Endothelial cell of umbilical vein (primary cell): ENCODE results near the gene TSPAN33. TPM values are rescaled to one million over a fixed set of nuclear protein-coding genes. Genes with fewer than 3 reads are reported as not detected.

Source experiments
- BruUV-seq: library from RNA; stranded (reverse); fragments of 400-500 nt; replicated peaks from 2 replicates; lab custom pipeline; 2021; lab: Mats Ljungman, UMichigan
- CTCF ChIA-PET: fragments of 300-600, 350-600 bp; sonication (Branson Sonifier 250); formaldehyde crosslinking; loops from one replicate; lab custom pipeline; 2021; ENCODE audit warnings: antibody characterized with exemption, inconsistent platforms; lab: Charles Lee
- POLR2A ChIA-PET: fragments of 300-600, 350-600 bp; sonication (Branson Sonifier 250); formaldehyde crosslinking; loops from one replicate; lab custom pipeline; 2021; ENCODE audit warnings: antibody characterized with exemption, inconsistent platforms; lab: Charles Lee
- DNase-seq: peaks from one replicate; pipeline ENCODE4 v3.0.0-alpha.2; 2011; ENCODE audit warnings: low read depth, low spot score
- FAIRE-seq: peaks from 2 replicates; lab custom pipeline; 2011; peaks lifted over from hg19 to GRCh38; lab: Jason Lieb, UNC
- H2AFZ ChIP-seq: 2 replicates; pipeline ENCODE4 v1.6.0; 2012; ENCODE audit warnings: low read depth, low read length, control low read depth, inconsistent platforms
- H3K27ac ChIP-seq: 2 replicates; pipeline ENCODE4 v1.5.1; 2011; ENCODE audit warnings: low read depth, mild to moderate bottlenecking, control low read depth, low read length, moderate library complexity; ENCODE audit not compliant: insufficient read depth
- H3K27me3 ChIP-seq, 2 experiments: 2 replicates each; pipeline versions ENCODE4 v1.6.0 to v1.6.1; 2011; ENCODE audit warnings: low read length in 2 of 2, mixed read lengths in 1 of 2; ENCODE audit not compliant: control insufficient read depth in 2 of 2, insufficient read depth in 2 of 2
- H3K36me3 ChIP-seq, 2 experiments: 2 replicates in 1 of 2; 3 replicates in 1 of 2; pipeline ENCODE4 v1.5.1; 2011; ENCODE audit warnings: low read length in 2 of 2, mild to moderate bottlenecking in 1 of 2, moderate library complexity in 1 of 2; ENCODE audit not compliant: control insufficient read depth in 2 of 2, insufficient read depth in 2 of 2; ENCODE audit errors: extremely low read depth in 1 of 2
- H3K4me1 ChIP-seq: 3 replicates; pipeline ENCODE4 v1.5.1; 2011; ENCODE audit warnings: mild to moderate bottlenecking, low read length; ENCODE audit not compliant: control insufficient read depth, insufficient read depth; ENCODE audit errors: extremely low read depth
- H3K4me2 ChIP-seq: 2 replicates; pipeline ENCODE4 v1.6.1; 2011; ENCODE audit warnings: low read length, control low read depth, mixed read lengths; ENCODE audit not compliant: insufficient read depth
- H3K4me3 ChIP-seq, 3 experiments: fragments of 200-600 bp in 1 of 3; sonication (generic), shearing (Covaris generic) in 1 of 3; replicated peaks in 1 of 3; 2 replicates each; pipeline ENCODE4 v1.5.1; 2011 to 2016; ENCODE audit warnings: control low read depth in 3 of 3, low read length in 3 of 3, mild to moderate bottlenecking in 2 of 3, inconsistent platforms in 1 of 3, low read depth in 1 of 3, moderate library complexity in 1 of 3; ENCODE audit not compliant: insufficient read depth in 1 of 3
- H3K79me2 ChIP-seq: 2 replicates; pipeline ENCODE4 v1.6.0; 2012; ENCODE audit warnings: low read length, inconsistent platforms; ENCODE audit not compliant: control insufficient read depth, insufficient read depth
- H3K9ac ChIP-seq: replicated peaks from 2 replicates; pipeline ENCODE3; 2011; ENCODE audit warnings: low read length, control low read depth; ENCODE audit not compliant: insufficient read depth; ENCODE audit errors: extremely low read depth
- H3K9me1 ChIP-seq: replicated peaks from 3 replicates; pipeline ENCODE4 v1.6.0; 2011; ENCODE audit warnings: mild to moderate bottlenecking, low read length; ENCODE audit not compliant: control insufficient read depth, insufficient read depth; ENCODE audit errors: extremely low read depth
- H3K9me3 ChIP-seq: replicated peaks from 2 replicates; pipeline ENCODE4 v1.5.1; 2012; ENCODE audit warnings: low read length, inconsistent platforms; ENCODE audit not compliant: control insufficient read depth, insufficient read depth
- H4K20me1 ChIP-seq: replicated peaks from 2 replicates; pipeline ENCODE3; 2011; ENCODE audit warnings: mild to moderate bottlenecking, low read length; ENCODE audit not compliant: control insufficient read depth, insufficient read depth; ENCODE audit errors: extremely low read depth
- EZH2 ChIP-seq: IDR thresholded peaks from 2 replicates; pipeline ENCODE4 v1.6.1; 2012; ENCODE audit warnings: borderline replicate concordance, low read depth, mild to moderate bottlenecking, moderate library complexity, low read length, inconsistent platforms; ENCODE audit not compliant: severe bottlenecking
- FOS ChIP-seq: IDR thresholded peaks from 2 replicates; pipeline ENCODE4 v1.6.1; 2011; ENCODE audit warnings: mild to moderate bottlenecking, low read length, moderate library complexity, borderline replicate concordance; ENCODE audit not compliant: insufficient read depth
- GATA2 ChIP-seq: IDR thresholded peaks from 2 replicates; pipeline ENCODE4 v1.7.0; 2011; ENCODE audit warnings: low read depth, mild to moderate bottlenecking, moderate library complexity, mixed read lengths, low read length; ENCODE audit not compliant: insufficient read length, insufficient read depth
- JUN ChIP-seq: IDR thresholded peaks from 2 replicates; pipeline ENCODE4 v1.6.1; 2011; ENCODE audit warnings: borderline replicate concordance, low read depth; ENCODE audit not compliant: insufficient read length, insufficient read depth
- MYC ChIP-seq: IDR thresholded peaks from one replicate; pipeline ENCODE4 v1.6.1; 2011; ENCODE audit warnings: mild to moderate bottlenecking, low read depth, low read length
- POLR2A ChIP-seq: IDR thresholded peaks from 2 replicates; pipeline ENCODE4 v1.6.1; 2012; ENCODE audit warnings: low read depth, mild to moderate bottlenecking, control low read depth, low read length
- POLR2AphosphoS5 ChIP-seq: IDR thresholded peaks from 2 replicates; pipeline ENCODE4 v1.6.1; 2012; ENCODE audit warnings: low read depth, mild to moderate bottlenecking, control low read depth, low read length, moderate library complexity; ENCODE audit not compliant: insufficient read depth
- dilution Hi-C: fragments of 300-500 bp; cut with MboI; formaldehyde crosslinking; loops from one replicate; pipeline ENCODE4 v1.15.0; 2019; ENCODE audit warnings: low sequenced_read_pairs; ENCODE audit not compliant: extremely low pct_ligation_motif_present
- intact Hi-C: fragments of 100-400 bp; cut with micrococcal nuclease; formaldehyde crosslinking; loops from one replicate; pipeline ENCODE4 v1.10.0; 2022
- polyA plus RNA-seq, 4 experiments: library from polyadenylated mRNA; depleted of rRNA in 3 of 4; stranded (reverse) in 3 of 4; unstranded in 1 of 4; fragments of >200 nt; gene quantifications; 2 replicates each; pipeline versions ENCODE4 v1.2.1 to v1.2.3, GENCODE V29; 2011 to 2012; ENCODE audit warnings: missing spikeins in 1 of 4
- total RNA-seq: library from RNA; stranded (reverse); gene quantifications from 2 replicates; pipeline ENCODE4 v1.2.3, GENCODE V29; 2021
- TF ChIP-seq, protein P1 (sequence below), 2 donors: IDR thresholded peaks; 1 replicate in 1 of 2; 2 replicates in 1 of 2; pipeline ENCODE4 v1.5.1; 2011; ENCODE audit warnings: low read length in 2 of 2, mild to moderate bottlenecking in 2 of 2, moderate library complexity in 2 of 2, control low read depth in 1 of 2, inconsistent platforms in 1 of 2, low read depth in 1 of 2; ENCODE audit not compliant: insufficient read depth in 1 of 2; ENCODE audit errors: extremely low read depth in 1 of 2
- TF ChIP-seq, protein P2 (sequence below): IDR thresholded peaks from 2 replicates; pipeline ENCODE4 v1.6.1; 2011; ENCODE audit not compliant: insufficient read depth, insufficient read length

Gene TSPAN33
- total and polyA plus RNA-seq, 2 donors (not counting 3 experiments of a cell fraction or from before 2014, with no cell fraction given): 0.21 TPM; not detected in 1

DNA sequence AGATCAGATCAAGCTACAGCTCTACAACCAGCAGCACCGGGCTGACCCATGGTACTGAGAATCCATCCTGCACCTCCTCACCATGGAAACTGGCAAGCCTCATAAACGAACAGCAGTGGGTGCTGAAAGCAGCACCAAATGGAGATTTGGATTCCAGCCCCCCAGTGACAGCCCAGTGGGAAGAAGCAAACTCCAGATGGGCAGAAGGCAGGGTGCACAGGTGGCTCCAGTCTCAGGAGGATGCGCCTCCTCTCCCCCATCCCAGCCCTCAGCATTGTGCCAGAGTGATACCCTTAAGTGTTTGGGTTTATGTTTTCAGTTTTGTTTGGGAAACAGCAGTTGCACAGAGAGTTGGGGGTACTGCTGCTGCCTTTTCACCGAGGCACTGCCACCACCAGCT is 23.3 kb downstream of the TSPAN33 start:
- no peak for FAIRE-seq
- TF ChIP-seq MYC (no peak), POLR2AphosphoS5 (no peak), FOS (no peak), POLR2A (no peak), EZH2 (no peak), GATA2 (no peak), JUN (no peak)
- TF ChIP-seq, protein P1, sequence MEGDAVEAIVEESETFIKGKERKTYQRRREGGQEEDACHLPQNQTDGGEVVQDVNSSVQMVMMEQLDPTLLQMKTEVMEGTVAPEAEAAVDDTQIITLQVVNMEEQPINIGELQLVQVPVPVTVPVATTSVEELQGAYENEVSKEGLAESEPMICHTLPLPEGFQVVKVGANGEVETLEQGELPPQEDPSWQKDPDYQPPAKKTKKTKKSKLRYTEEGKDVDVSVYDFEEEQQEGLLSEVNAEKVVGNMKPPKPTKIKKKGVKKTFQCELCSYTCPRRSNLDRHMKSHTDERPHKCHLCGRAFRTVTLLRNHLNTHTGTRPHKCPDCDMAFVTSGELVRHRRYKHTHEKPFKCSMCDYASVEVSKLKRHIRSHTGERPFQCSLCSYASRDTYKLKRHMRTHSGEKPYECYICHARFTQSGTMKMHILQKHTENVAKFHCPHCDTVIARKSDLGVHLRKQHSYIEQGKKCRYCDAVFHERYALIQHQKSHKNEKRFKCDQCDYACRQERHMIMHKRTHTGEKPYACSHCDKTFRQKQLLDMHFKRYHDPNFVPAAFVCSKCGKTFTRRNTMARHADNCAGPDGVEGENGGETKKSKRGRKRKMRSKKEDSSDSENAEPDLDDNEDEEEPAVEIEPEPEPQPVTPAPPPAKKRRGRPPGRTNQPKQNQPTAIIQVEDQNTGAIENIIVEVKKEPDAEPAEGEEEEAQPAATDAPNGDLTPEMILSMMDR (IDR thresholded peaks at IDR 0.05; ENCODE audit: extremely low read depth in 1 of 2, insufficient read depth in 1 of 2, low read depth in 1 of 2, low read length in 2 of 2): no peak
- TF ChIP-seq, protein P2, sequence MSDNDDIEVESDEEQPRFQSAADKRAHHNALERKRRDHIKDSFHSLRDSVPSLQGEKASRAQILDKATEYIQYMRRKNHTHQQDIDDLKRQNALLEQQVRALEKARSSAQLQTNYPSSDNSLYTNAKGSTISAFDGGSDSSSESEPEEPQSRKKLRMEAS: no peak
- Histone ChIP-seq H3K9me3 (no peaks in the 10 kb centered on the region), H4K20me1 (no peaks in the 10 kb centered on the region), H2AFZ (no peak overlapping the region), H3K9ac (no peak overlapping the region), H3K4me2 (no peak overlapping the region), H3K4me3 (no peak overlapping the region), H3K4me1 (peaks cover 6% of the 10 kb centered on the region), H3K27ac (no peak overlapping the region), H3K9me1 (no peaks in the 10 kb centered on the region), H3K36me3 (no peaks in the 10 kb centered on the region), H3K79me2 (no peaks in the 10 kb centered on the region), H3K27me3 (peaks cover 12 to 14% of the 10 kb centered on the region in 2 experiments)
- ChIA-PET POLR2A (no interaction called here), CTCF (interaction anchor here (1.1 to 9.5 kb wide), 3 partner anchors 21 to 304 kb away, joined by 3 to 465 read pairs (median 4); no protein-coding TSS in a partner anchor)
- dilution Hi-C loops (no loop called here), intact Hi-C loops (loop anchor here (1.0 kb wide), 1 partner anchor 42 kb away; no protein-coding TSS in a partner anchor)
- DNase-seq: no peak
- BruUV-seq: no TSS peak
